DMS79 treated with DMSO at 0.1 percent for 48 hours (cell line): Measurements from ENCODE around the gene SCN8A.

ENCODE experiments used
- DNase-seq: peaks from one replicate; lab custom pipeline; 2025; lab: John Stamatoyannopoulos, UW

SCN8A gene

GRCh38 chr12:51721282-51721940 lies 130.4 kb downstream of the SCN8A start:
- no peak for DNase-seq

DNA sequence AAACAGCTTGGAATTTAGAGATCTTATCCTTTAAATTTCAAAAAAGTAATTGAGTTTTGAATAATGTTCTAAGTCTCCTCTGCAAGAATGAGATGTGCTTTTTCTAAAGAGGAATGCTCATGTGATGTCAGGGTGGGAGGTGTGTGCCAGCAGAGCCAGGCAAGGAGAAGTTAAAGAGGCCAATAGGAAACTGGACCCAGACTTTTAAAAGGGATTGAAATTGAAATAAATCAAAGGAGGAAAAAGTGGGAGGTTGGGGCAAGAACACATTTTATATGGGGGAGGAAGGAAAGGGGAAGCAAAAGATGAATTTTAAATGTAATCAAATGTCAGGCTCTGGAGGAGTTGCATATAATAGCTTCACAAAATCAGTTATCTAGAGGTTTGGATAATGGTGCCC lies 131.4 kb downstream of the SCN8A start:
- DNase-seq: no peak

GRCh38 chr12:51726161-51726560 lies 135.1 kb downstream of the SCN8A start:
- no peak for DNase-seq

- no peak for DNase-seq
Measured at GRCh38 chr12:51726931-51727330, 135.9 kb downstream of the SCN8A start.

DNA sequence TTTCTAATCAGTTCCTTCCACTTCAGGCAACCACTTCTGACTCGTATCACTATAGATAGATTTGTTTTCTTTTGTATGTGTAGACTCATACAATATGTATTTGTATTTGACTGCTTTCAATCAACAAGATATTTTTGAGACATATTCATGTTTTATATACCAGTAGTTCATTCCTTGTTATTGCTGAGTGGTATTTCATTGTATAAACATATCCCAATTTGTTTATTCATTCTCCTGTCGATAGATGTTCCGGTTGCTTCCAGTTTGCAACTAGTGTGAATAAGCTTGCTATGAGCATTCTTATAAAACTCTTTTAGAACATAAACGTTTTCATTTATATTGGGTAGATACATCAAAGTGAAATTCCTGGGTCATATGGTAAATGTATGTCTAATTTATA lies 138.3 kb downstream of the SCN8A start:
- DNase-seq: no peak

- no peak for DNase-seq
Measured at GRCh38 chr12:51730745-51731144, 139.7 kb downstream of the SCN8A start.

DNA sequence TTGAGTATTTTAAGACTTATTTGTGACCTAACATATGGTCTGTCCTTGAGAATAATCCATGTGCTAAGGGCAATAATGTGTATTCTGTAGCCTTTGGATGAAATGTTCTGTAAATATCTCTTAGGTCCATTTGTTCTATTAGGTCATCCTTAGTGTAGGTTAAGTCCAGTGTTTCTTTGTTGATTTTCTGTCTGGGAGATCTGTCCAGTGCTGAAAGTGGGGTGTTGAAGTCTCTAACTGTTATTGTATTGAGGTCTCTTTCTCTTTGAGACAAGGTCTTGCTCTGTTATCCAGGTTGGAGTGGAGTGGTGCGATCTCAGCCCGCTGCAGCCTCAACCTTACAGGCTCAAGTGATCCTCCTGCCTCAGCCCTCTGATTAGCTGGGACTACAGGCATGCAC lies 149.5 kb downstream of the SCN8A start:
- no peak for DNase-seq

DNA sequence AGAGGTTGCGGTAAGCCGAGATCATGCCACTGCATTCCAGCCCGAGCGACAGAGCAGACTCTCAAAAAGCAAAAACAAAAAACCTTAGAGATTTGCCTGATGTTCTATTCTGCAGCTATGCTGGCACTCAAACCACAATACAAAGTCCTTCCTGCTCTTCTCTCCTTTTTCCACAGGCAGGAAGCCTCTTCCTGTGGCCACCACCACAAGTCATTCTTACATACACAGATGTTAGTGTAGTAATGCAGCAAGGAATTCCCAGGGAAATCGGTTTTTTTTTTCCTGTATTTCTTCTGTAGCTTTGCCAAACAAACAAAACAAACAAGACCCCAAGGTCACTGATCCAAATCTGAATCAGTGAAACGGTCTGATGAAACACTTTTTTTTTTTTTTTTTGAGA lies 153.2 kb downstream of the SCN8A start:
- no peak for DNase-seq

GRCh38 chr12:51744957-51745356 lies 153.9 kb downstream of the SCN8A start:
- no peak for DNase-seq

- no peak for DNase-seq
Measured at GRCh38 chr12:51746416-51746815, 155.4 kb downstream of the SCN8A start.

- DNase-seq: no peak
Measured at GRCh38 chr12:51748235-51748634, 157.2 kb downstream of the SCN8A start.

DNA sequence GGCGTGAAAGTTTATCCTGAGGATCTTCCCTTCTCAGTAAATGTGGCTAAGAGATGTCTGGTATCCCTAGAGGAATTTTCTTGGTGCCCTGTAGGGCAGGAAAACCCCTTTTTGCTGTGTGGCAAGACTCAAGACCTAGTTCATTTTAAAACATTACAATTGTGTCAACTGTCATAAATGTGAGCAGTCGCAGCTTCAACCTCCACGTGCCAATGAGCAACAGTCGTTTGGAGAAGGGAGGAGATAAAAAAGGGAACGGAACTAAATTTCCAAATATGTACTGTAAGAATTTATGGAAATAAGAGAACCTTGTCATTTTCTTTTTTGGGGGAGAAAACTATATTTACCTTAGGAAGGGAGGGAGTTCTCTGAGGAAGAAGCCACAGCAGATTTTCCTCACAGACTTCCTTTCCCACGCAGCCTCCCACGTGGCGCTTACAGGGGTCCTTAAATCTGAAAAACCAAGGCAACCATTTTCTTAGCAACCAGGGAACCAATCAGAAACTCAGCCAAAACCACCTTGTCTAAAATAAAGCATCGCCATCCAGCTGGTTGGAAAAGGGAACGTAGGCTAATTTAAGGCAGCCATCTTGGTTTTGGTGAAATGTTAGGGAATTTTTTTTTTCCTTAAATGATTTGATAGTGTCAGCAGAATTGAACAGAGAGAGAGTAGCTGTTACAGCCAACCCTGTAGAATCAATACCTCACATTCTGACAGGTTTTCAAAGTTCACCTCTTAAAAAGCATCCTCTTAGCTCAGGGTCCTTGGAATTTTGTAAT lies 158.4 kb downstream of the SCN8A start:
- DNase-seq: no peak

- no peak for DNase-seq
Measured at GRCh38 chr12:51749986-51750317, 158.9 kb downstream of the SCN8A start.

- DNase-seq: no peak
Measured at GRCh38 chr12:51751661-51752060, 160.6 kb downstream of the SCN8A start.

DNA sequence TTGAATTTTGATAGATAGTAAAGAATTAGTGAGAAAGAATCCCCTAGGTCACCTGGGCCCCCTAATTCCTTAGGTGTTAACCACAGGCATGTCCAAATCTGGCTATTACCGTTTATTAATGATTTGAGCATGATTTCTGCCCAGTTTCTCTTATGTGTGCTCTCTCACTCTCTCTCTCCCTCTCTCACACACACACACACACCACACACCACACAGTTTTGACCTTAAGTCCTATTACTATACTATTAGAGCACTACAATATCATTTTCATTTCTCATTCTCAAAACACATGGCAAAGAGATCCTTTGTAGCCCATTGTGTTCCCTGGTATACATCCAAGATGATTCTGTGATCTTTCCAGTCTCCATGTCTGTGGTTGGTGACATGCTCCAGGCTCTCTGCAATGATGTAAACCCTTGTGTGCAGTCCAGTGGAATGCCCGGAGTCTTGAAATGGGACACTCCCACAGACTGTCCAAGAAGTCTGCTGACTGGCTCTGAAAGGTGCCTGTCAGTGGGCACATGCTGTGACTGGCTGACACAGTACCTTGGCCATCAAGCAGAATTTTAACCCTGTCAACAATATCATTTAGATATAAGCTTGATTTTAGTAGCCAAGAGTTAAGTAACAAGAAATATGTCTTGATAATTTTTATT lies 161.3 kb downstream of the SCN8A start:
- no peak for DNase-seq

GRCh38 chr12:51753980-51754675 lies 163.1 kb downstream of the SCN8A start:
- DNase-seq: no peak

DNA sequence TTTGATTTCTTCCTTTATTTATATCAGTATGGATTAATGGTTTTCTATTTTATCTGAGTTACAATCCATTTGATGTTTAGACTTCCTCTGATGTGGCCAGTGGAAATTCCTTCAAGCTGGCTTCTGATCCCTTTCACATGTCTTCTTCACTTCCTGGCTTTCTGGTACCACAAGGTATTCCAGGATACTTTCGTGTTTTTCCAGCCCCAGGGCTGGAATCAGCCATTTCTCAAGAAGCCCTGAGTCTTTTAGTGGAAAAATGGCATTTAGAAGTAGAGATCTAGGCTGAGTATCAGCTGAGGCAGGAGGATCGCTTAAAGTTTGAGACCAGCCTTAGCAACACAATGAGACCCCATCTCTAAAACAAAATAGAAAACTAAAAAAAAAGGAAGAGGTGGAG lies 164.2 kb downstream of the SCN8A start:
- no peak for DNase-seq

DNA sequence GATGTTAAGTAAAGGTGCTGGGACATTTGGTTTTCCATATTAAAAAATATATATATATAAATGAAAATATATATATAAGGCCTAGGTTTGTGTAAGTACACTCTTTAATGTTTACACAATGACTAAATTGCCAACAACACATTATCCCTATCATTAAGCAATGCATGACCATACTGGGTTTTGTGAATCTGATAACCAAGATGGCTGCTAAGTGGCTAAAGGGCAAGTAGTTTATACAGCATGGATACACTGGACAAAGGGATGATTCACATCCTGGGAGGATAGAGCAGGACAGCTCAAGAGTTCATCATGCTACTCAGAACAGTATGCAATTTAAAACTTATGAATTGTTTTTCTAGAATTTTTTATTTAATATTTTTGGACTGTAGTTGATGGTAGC lies 168.1 kb downstream of the SCN8A start:
- no peak for DNase-seq

GRCh38 chr12:51759695-51760094 lies 168.7 kb downstream of the SCN8A start:
- no peak for DNase-seq

- DNase-seq: no peak
Measured at GRCh38 chr12:51760231-51760630, 169.2 kb downstream of the SCN8A start.

DNA sequence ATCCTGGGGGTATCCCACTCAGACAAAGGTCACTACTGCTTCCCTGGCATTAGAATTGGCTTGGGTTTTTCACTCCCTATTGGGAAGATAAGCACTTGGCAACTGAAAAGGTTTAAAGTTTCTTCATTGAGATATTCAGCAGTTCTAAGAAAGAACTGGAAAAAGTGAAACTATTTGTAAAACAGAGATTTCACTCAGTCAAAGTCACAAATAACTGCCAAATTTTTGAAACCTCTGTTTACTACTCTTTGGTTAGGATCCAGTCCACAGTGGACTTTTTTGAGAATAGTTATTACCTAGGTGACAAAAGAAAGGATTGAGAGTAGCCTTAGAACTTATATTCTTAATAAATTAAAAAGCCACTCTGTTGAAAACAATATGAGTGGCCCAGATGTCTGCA lies 172.7 kb downstream of the SCN8A start:
- no peak for DNase-seq

GRCh38 chr12:51766067-51766676 lies 175.1 kb downstream of the SCN8A start:
- DNase-seq: no peak
